Lung (tissue), 12 donors: ENCODE measurements around the gene LMBRD2. TPM values are rescaled to one million over a fixed set of nuclear protein-coding genes. Genes with fewer than 3 reads are reported as not detected.

Experiments used
- ATAC-seq: fragments of 200-7000 bp; cut with Tn5 transposase; one replicate; pipeline ENCODE4 v1.9.1; 2020; ENCODE audit warnings: moderate number of reproducible peaks; ENCODE audit not compliant: insufficient read depth, low FRiP score
- DNase-seq, 3 donors: peaks; one replicate each; pipeline ENCODE4 v3.0.0-alpha.2; 2013 to 2017
- H3K27ac ChIP-seq, 2 donors: one replicate each; pipeline ENCODE4 v1.5.1; 2013; ENCODE audit warnings: mild to moderate bottlenecking in 2 of 2, moderate library complexity in 2 of 2, control low read depth in 1 of 2, inconsistent platforms in 1 of 2, low read depth in 1 of 2, low read length in 1 of 2
- H3K27me3 ChIP-seq, 3 donors: one replicate each; pipeline ENCODE4 v1.5.1; 2013; ENCODE audit warnings: low read length in 2 of 3; ENCODE audit not compliant: control insufficient read depth in 3 of 3, insufficient read depth in 3 of 3
- H3K36me3 ChIP-seq, 4 donors: one replicate each; pipeline ENCODE4 v1.5.1; 2013; ENCODE audit warnings: low read length in 4 of 4, mild to moderate bottlenecking in 1 of 4, moderate library complexity in 1 of 4; ENCODE audit not compliant: control insufficient read depth in 4 of 4, insufficient read depth in 4 of 4
- H3K4me1 ChIP-seq, 5 donors: one replicate each; pipeline ENCODE4 v1.5.1; 2013; ENCODE audit warnings: low read length in 5 of 5, mild to moderate bottlenecking in 2 of 5, moderate library complexity in 1 of 5; ENCODE audit not compliant: control insufficient read depth in 5 of 5, insufficient read depth in 5 of 5
- H3K4me3 ChIP-seq: one replicate; pipeline ENCODE4 v1.5.1; 2013; ENCODE audit warnings: mild to moderate bottlenecking, control low read depth, moderate library complexity
- H3K9ac ChIP-seq, 2 donors: one replicate each; pipeline ENCODE4 v1.5.1; 2013; ENCODE audit warnings: low read length in 2 of 2, control low read depth in 1 of 2; ENCODE audit not compliant: insufficient read depth in 1 of 2
- H3K9me3 ChIP-seq, 4 donors: one replicate each; pipeline ENCODE4 v1.5.1; 2013; ENCODE audit warnings: low read length in 3 of 4, mild to moderate bottlenecking in 1 of 4, moderate library complexity in 1 of 4; ENCODE audit not compliant: control insufficient read depth in 4 of 4, insufficient read depth in 3 of 4
- CTCF ChIP-seq: IDR thresholded peaks from 2 replicates; pipeline ENCODE4 v1.5.1; 2012; ENCODE audit warnings: mild to moderate bottlenecking; ENCODE audit errors: control extremely low read depth, extremely low read depth
- WGBS, 2 donors: extraction: QIAGEN DNeasy Blood & Tissue Kit; methylation state at CpG; one replicate each; pipeline ENCODE4 v1.1.7; 2013; 5-methylcytosine and 5-hydroxymethylcytosine counted together
- polyA plus RNA-seq, 2 donors: library from polyadenylated mRNA; stranded (reverse); fragments of 200-250 nt; gene quantifications; one replicate each; pipeline ENCODE4 v1.2.1, GENCODE V29; 2013
- total RNA-seq, 2 donors: library from RNA; depleted of rRNA in 1 of 2; stranded (reverse); fragments of >200 nt in 1 of 2; gene quantifications; one replicate each; pipeline ENCODE4 v1.2.1, GENCODE V29; 2014 to 2021
- donor health status: control.
- donor health status: control.
- donor health status: Bipolar disorder and iron deficiency.
- donor health status: healthy.
- donor health status: DM: yes; HTN: yes; CAD: no.

The LMBRD2 gene
- total and polyA plus RNA-seq, 4 donors = 2.1 to 16.8 (median 7.9) TPM

- Histone ChIP-seq H3K36me3 (peaks cover 23 to 42% (median 36%) of the 10 kb centered on the region in 4 donors), H3K9me3 (peaks cover 0 to 3% (median 0%) of the 10 kb centered on the region in 4 donors), H3K27ac (no peak overlapping the region), H3K27me3 (no peaks in the 10 kb centered on the region), H3K4me1 (peaks cover 0 to 6% (median 0%) of the 10 kb centered on the region in 5 donors), H3K9ac (no peak overlapping the region), H3K4me3 (no peak overlapping the region)
- DNase-seq (no peak), ATAC-seq (no peak)
- no peak for TF ChIP-seq CTCF
- 52 to 81% methylated on average over 4 of the region's 4 CpGs for WGBS, 2 donors
Observed at GRCh38 chr5:36168737-36169136, 17.1 kb upstream of the LMBRD2 start.

DNA sequence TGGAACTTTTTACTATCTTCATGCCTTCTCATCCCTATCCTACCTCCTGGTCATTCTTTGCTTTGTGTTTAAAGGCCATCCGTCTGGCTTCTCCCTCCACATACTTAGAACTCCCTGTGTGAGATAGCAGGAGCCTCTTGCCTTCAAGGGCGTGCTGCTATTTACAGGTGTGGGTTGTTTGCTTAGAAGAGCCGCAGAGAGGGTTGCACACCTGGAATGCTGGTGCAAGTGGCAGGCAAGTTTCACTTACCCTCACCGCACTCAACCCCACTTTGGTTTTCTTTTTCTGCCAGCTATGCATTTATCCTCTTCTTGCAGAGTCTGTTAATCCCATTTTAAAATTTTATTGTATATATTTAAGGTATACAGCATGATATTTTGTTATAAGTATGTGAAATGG lies 12.8 kb upstream of the LMBRD2 start:
- 91 to 92% methylated on average over 4 of the region's 4 CpGs for WGBS, 2 donors
- peaks cover 14 to 43% (median 30%) of the 10 kb centered on the region in 4 donors for H3K36me3 ChIP-seq
- no peaks in the 10 kb centered on the region for H3K9me3 ChIP-seq
- H3K27me3 ChIP-seq = no peaks in the 10 kb centered on the region
- H3K9ac ChIP-seq = no peak overlapping the region
- H3K4me1 ChIP-seq = no peaks in the 10 kb centered on the region
- H3K27ac ChIP-seq = no peak overlapping the region
- no peak for ATAC-seq
- TF ChIP-seq CTCF = no peak
- no peak for DNase-seq
- H3K4me3 ChIP-seq = no peak overlapping the region

GRCh38 chr5:36162810-36163486 lies 11.3 kb upstream of the LMBRD2 start:
- WGBS, 2 donors = 86 to 87% methylated on average over 9 of the region's 9 CpGs
- H3K4me3 ChIP-seq = no peak overlapping the region
- H3K27ac ChIP-seq = no peak overlapping the region
- no peaks in the 10 kb centered on the region for H3K27me3 ChIP-seq
- TF ChIP-seq CTCF = no peak
- ATAC-seq = no peak
- no peak for DNase-seq
- no peak overlapping the region for H3K9ac ChIP-seq
- peaks cover 13 to 35% (median 26%) of the 10 kb centered on the region in 4 donors for H3K36me3 ChIP-seq
- peaks cover 0 to 3% (median 0%) of the 10 kb centered on the region in 5 donors for H3K4me1 ChIP-seq
- no peaks in the 10 kb centered on the region for H3K9me3 ChIP-seq
